ENCODE measurements around the gene USP20. TPM values are rescaled to one million over a fixed set of nuclear protein-coding genes. Genes with fewer than 3 reads are reported as not detected.

USP20 gene
- total RNA-seq, 1 donor from 2014 or later: 34.0 TPM

GRCh38 chr9:129923589-129923988, 88.3 kb downstream of the USP20 start:
- Histone ChIP-seq H3K27ac (no peak overlapping the region), H3K4me1 (no peaks in the 10 kb centered on the region), H3K4me3 (no peak overlapping the region), H3K36me3 (peaks cover 38 to 65% of the 10 kb centered on the region in 2 donors), H3K27me3 (no peaks in the 10 kb centered on the region), H3K9me3 (no peaks in the 10 kb centered on the region)
- TF ChIP-seq, protein P1, sequence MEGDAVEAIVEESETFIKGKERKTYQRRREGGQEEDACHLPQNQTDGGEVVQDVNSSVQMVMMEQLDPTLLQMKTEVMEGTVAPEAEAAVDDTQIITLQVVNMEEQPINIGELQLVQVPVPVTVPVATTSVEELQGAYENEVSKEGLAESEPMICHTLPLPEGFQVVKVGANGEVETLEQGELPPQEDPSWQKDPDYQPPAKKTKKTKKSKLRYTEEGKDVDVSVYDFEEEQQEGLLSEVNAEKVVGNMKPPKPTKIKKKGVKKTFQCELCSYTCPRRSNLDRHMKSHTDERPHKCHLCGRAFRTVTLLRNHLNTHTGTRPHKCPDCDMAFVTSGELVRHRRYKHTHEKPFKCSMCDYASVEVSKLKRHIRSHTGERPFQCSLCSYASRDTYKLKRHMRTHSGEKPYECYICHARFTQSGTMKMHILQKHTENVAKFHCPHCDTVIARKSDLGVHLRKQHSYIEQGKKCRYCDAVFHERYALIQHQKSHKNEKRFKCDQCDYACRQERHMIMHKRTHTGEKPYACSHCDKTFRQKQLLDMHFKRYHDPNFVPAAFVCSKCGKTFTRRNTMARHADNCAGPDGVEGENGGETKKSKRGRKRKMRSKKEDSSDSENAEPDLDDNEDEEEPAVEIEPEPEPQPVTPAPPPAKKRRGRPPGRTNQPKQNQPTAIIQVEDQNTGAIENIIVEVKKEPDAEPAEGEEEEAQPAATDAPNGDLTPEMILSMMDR (IDR thresholded peaks at IDR 0.05): no peak
- intact Hi-C loops (cut with DNase I): no loop called here
- DNase-seq (ENCODE audit: low spot score in 2 of 2): no peak

- Histone ChIP-seq H3K4me3 (no peak overlapping the region), H3K27ac (no peak overlapping the region), H3K4me1 (peaks cover 8 to 28% of the 10 kb centered on the region in 2 donors), H3K27me3 (no peaks in the 10 kb centered on the region), H3K36me3 (peaks cover 25 to 41% of the 10 kb centered on the region in 2 donors), H3K9me3 (no peaks in the 10 kb centered on the region)
- intact Hi-C loops (cut with DNase I): no loop called here
- TF ChIP-seq, protein P1 (IDR thresholded peaks at IDR 0.05): no peak
- DNase-seq (ENCODE audit: low spot score in 2 of 2): no peak
Observed at GRCh38 chr9:129929496-129930125, 94.4 kb downstream of the USP20 start.

GRCh38 chr9:129930743-129931142, 95.5 kb downstream of the USP20 start:
- H3K4me1 ChIP-seq: peaks cover 14 to 37% of the 10 kb centered on the region in 2 donors
- H3K27ac ChIP-seq: no peak overlapping the region
- intact Hi-C loops (cut with DNase I): no loop called here

More at GRCh38 chr9:129930743-129931142, 95.5 kb downstream of the USP20 start:
- no peak overlapping the region for H3K4me3 ChIP-seq
- TF ChIP-seq, protein P1 (IDR thresholded peaks at IDR 0.05): no peak
- H3K27me3 ChIP-seq: no peaks in the 10 kb centered on the region
- H3K36me3 ChIP-seq: peaks cover 24 to 34% of the 10 kb centered on the region in 2 donors
- DNase-seq (ENCODE audit: low spot score in 2 of 2): no peak
- H3K9me3 ChIP-seq: no peaks in the 10 kb centered on the region

Other genes starting within 250 kb of the USP20 start
- not detected for gene C9orf50, start 214.4 kb upstream of the USP20 start, total RNA-seq
- 6.9 TPM for gene NTMT1, start 209.3 kb upstream of the USP20 start, total RNA-seq
- 29.7 TPM for gene ASB6, start 193.3 kb upstream of the USP20 start, total RNA-seq
- 112 TPM for gene PRRX2, start 169.8 kb upstream of the USP20 start, total RNA-seq
- 8.9 TPM for gene PTGES, start 82.4 kb upstream of the USP20 start, total RNA-seq
- gene TOR1B, start 32.3 kb upstream of the USP20 start, total RNA-seq: 51.7 TPM
- 67.7 TPM for gene TOR1A, start 11.3 kb upstream of the USP20 start, total RNA-seq
- 19.2 TPM for gene C9orf78, start 183 bp upstream of the USP20 start, total RNA-seq
- gene FNBP1, start 207.7 kb downstream of the USP20 start, total RNA-seq: 87.2 TPM
- 37.4 TPM for gene GPR107, start 218.4 kb downstream of the USP20 start, total RNA-seq

Measured in ascending aorta (tissue), 2 donors.